Right lobe of liver (tissue), 4 donors: ENCODE data around the gene IFNA2.

Source experiments
- POLR2A ChIP-seq: fragments of 450-650 bp; IDR thresholded peaks from one replicate; pipeline ENCODE4 v1.6.1; 2017; ENCODE audit warnings: antibody characterized with exemption, mild to moderate bottlenecking
- TF ChIP-seq, protein P1 (sequence below), 4 donors: fragments of 200-600 bp in 3 of 4; fragments of 450-650 bp in 1 of 4; IDR thresholded peaks; one replicate each; pipeline versions ENCODE4 v1.5.1 to v1.8.0; 2016 to 2022; ENCODE audit warnings: antibody characterized with exemption in 4 of 4, mild to moderate bottlenecking in 2 of 4
- donor health status: DM: no; HTN: no; CAD: no.
- donor health status: DM: no; HTN: no; CAD: no.
- donor health status: DM: no; HTN: yes; CAD: no.

DNA sequence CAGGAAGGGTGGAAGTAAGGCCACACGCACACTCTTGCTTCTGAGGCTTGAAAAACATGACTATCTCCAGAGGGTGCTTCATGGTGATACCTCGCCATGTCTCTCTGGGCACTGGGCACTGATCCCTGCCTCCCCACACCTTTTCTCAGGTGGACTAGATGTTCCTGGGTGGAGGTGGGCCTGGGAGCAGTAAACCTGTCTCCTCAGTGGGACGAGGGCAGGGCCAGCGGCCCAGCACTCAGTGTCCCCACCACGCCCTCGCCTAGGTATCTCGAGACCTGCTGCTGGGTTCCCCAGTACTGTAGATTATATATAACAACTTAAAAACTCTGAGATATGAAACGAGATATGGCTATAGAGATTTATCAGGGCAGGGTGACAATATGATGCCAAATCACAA is 22.9 kb downstream of the IFNA2 start:
- TF ChIP-seq, protein P1, sequence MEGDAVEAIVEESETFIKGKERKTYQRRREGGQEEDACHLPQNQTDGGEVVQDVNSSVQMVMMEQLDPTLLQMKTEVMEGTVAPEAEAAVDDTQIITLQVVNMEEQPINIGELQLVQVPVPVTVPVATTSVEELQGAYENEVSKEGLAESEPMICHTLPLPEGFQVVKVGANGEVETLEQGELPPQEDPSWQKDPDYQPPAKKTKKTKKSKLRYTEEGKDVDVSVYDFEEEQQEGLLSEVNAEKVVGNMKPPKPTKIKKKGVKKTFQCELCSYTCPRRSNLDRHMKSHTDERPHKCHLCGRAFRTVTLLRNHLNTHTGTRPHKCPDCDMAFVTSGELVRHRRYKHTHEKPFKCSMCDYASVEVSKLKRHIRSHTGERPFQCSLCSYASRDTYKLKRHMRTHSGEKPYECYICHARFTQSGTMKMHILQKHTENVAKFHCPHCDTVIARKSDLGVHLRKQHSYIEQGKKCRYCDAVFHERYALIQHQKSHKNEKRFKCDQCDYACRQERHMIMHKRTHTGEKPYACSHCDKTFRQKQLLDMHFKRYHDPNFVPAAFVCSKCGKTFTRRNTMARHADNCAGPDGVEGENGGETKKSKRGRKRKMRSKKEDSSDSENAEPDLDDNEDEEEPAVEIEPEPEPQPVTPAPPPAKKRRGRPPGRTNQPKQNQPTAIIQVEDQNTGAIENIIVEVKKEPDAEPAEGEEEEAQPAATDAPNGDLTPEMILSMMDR (IDR thresholded peaks at IDR 0.05): no peak
- no peak for TF ChIP-seq POLR2A
